NCI-H1436 (cell line): Measurements from ENCODE around the gene DDX25.
"Not testable (repeated sequence)": the region's sequence is repeated elsewhere in the genome, so short reads cannot be mapped to it uniquely, and the experiment has no call there.

Experiments used
- DNase-seq: peaks from one replicate; lab custom pipeline; 2025; lab: John Stamatoyannopoulos, UW

Gene DDX25

GRCh38 chr11:125904678-125905077 is 370 bp downstream of the DDX25 start:
- no peak for DNase-seq

DNA sequence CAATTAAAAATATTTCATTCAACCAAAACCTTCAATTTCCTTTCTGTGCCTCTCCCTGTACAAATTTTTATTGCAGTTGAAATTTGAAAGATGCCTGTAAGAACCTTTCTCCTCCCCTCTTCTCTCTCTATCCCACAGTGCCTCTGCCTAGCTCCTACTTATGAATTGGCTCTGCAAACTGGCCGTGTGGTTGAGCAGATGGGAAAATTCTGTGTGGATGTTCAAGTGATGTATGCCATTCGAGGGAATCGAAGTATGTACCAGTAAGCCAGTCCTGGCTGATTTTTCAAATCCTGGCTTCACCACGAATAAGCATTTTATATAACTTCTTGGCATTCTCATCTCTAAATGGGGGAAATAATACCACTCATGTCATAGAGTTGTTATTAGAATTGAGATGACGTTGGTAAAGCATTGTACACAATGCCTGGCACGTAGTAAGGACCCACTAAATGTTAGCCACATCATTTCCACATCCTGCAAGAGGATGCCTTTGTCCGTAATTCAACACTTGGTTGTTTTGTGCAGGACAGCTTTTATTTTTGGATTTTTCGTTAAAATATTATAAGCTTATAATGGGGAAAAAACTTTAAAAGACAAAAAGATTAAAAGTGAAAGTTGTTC is 6.0 kb downstream of the DDX25 start:
- no peak for DNase-seq

DNA sequence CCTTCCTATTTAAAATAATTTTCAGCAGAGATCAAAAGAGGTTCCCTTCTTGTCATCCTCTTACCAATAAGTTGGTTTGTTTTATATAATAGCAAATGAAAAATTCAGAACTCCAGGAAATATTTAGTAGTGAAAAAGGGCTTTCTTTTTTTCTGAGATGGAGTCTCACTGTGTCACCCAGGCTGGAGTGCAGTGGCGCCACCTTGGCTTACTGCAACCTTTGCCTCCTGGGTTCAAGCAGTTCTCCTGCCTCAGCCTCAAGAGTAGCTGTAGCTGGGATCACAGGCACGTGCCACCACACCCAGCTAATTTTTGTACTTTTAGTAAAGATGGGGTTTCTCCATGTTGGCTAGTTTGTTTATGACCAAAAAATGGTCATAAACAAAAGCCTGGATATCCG is 10.3 kb downstream of the DDX25 start:
- not testable (repeated sequence) for DNase-seq

GRCh38 chr11:125916683-125917347 is 12.5 kb downstream of the DDX25 start:
- DNase-seq, result no peak

DNA sequence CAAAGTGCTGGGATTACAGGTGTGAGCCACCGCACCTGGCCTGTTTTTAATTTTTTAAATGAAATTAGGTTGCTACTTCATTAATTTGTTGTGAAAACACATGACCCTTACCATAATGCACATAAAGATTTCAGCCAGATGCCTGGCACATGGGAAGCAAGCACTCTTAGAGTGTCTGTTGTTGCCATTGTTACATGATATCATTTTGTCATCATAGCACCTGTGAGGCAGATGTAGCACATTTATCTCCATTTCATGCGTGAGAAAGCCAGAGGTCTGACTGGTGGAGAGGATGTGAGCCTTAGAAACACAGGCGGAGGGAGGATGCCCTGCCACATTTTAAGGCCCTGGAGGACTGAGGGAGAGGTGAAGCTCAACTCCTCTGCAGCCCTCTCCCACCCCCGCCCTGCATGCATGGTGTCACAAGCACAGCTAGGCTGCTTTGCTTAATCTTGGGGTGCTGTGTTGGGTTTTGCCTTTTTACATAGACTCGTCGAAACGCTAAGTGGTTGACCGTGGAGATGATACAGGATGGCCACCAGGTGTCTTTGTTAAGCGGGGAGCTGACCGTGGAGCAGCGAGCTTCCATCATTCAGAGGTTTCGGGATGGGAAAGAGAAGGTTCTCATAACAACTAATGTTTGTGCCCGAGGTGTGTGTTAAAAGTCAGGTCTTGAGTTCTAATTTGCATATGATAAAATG is 14.0 kb downstream of the DDX25 start:
- no peak for DNase-seq

GRCh38 chr11:125921042-125921441 is 16.7 kb downstream of the DDX25 start:
- DNase-seq, result no peak

DNA sequence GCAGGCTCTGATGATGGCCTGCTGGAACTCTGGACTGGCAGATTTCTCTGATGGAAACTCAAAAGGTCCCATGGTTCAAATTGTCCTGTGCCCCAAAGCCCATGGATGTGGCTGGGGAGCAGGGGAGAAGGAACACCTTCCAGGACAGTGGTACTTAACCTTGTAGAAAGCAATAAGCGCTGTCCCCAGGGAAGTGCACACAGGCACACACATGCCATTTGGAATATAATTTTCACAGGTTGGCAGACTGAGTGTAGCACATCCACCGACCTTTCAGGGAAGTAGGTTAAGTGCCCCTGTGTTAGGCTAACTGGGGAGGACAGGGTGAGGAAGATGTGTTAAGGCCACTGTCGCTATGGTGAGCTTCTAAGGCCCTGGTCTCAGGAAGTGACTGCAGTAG is 17.8 kb downstream of the DDX25 start:
- DNase-seq, result no peak

DNA sequence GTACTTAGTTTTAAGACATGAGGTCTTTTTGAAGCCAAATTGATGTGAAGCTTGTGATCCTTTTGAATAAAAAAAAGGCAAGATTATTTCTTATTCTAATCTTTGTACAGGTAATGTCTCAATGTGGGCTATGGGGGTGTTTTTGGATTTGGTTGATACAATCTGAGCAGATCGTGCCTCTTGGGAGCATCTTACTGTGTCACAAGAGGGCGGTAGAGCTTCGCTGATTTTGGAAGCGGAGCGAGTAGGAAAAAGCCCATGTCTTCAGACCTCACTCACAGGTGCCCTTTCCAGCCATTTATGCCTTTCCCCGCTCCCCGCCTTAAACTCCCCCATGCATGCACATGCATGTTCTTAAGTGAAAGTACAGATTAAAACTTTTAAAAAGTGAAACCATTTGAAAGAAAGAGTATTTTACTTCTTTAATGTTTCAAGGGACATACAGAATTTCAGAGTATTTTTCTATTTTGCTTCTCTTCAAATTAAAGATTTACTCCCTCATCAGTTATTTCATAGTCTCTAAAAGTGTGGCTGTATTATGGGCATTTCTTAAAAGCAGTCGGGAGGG is 18.8 kb downstream of the DDX25 start:
- DNase-seq, result peak; percentile 73

DNA sequence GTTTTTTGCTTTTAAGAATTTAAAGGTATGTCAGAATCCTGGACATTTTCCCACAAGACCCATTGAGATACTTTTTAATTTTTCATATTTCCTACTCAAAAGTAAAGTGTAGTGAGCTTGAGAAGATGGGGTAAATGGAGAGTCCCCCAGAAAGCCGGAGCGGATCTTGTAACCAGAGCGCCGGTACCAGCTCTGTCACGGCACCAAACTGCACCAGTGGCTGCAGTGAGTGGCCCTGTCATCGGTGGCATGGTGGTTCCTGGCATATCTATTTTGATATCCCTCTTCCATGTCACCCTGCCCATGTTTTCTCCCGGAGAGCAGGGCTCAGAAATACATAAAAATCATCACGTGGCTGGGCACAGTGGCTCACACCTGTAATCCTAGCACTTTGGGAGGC is 19.3 kb downstream of the DDX25 start:
- no peak for DNase-seq

DNA sequence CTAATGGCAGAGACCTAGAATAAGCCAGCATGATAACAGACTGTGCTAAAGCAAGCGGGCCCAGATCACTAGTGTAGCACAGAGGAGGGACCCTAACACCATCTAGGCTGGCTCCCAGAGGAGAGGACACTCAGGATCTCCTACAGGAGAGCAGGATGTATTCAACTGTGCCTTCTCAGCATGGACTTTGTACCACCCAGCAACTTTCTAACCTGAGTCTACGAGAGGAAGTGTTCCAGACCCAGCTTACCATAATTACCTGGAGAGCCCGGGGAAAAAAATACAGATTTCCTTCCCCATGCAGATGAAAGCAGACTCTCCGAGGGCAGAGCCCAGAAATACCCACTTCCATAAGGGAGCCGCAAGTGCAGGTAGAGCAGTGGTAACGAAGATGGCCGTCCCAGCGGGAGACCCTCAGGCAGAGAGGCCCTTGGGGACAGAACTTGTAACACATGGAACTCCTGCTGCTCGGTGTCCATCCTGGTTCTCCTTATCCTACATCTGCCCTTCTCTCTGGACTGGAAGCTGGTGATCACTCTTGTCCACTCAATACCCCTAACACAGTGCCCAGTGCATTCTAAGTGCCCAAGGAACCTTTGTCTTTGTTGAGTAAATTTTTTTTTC is 20.2 kb downstream of the DDX25 start:
- DNase-seq, result no peak

DNA sequence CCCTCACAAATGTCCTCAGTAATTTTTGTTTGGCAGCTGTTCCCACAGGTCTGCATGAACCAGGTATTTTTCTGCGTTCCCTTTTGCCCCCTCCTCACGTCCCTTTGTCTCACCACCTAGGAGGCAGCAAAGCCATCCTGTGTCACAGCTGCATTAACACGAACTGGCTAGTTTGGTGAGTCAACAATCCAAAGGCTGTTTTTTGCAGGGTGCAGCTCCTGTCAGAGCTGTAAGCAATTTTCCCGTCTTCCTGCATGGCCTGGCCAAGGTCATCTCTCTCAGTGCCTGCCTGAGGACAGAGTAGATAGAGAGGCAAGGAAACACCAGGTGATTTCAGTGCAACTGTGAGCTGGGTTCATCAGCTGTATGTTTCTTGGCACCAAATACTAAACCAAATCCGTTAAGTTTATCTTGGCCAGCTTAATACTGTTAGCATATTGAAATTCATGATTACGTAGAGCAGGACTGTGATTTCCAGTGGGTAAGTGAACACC is 21.0 kb downstream of the DDX25 start:
- no peak for DNase-seq

DNA sequence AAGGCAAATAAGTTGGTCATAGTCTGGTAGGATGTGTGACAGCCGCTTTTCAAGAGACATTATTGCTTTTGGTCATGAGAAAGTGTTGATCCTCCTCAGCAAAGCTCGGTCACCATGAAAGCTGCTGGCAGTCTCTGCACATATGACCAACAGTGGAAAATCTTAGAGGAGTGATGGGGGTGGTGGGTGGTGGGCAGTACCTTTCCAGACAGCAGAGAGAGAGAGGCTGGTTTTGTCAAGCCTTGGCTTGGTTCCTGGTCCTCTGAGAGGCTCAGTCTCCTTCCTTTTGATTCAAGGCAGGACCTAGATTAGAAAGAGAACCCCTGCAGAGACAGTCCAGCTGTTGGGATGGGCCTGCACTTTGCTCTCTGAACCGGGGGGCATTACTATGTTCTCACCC is 21.5 kb downstream of the DDX25 start:
- no peak for DNase-seq

- DNase-seq, result no peak
Observed at GRCh38 chr11:125926682-125927081, 22.4 kb downstream of the DDX25 start.

DNA sequence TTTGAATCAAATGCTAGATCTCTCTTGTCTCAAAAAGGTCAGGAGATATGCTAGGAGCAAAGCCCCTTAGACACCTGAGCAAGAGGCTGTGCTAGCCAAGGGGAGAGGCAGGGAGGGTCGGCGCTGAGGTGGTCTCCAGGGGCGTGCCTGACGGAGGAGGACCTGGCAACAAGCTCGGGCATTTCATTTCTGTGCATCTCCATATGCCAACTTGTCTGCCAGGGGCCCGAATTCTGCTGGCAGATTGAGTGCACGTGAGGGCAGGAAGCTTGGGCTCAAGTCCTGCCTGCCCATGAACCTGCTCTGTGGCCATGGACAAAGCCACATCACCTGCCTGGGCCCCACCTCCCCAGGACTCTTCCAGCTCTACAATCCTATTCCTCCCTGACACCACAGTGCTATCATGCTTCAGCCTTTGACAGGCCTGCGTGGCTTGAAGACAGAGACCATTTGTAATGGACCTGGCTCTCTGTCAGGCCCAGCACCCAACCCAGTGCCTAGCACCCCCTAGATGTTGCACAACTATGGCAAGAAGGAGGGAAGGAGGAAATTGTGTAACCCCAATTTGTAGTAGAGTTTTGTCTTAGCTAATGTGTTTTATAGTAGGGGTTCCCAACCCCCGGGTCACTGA is 25.3 kb downstream of the DDX25 start:
- no peak for DNase-seq

- DNase-seq, result no peak
Observed at GRCh38 chr11:125930076-125930450, 25.8 kb downstream of the DDX25 start.

- DNase-seq, result no peak
Observed at GRCh38 chr11:125931116-125931515, 26.8 kb downstream of the DDX25 start.

DNA sequence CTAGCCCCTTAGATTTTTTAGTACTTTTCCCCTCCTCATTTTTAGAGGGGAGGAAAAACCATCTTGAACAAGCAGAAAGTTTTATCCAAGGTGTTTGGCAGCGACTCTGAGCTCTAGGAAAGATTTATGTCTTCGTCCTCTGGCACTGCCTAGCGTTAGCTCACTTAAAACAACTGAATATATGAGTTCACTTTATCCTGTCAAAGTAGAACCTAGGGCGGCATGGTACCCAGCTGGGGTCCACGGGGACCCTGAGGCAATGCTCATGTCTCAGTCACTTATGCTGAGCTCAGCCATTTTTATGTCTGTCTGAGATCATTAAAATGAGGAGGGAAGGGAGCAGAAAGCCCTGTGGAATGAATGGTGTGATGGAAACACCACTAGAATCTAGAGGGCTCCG is 27.4 kb downstream of the DDX25 start:
- no peak for DNase-seq

DNA sequence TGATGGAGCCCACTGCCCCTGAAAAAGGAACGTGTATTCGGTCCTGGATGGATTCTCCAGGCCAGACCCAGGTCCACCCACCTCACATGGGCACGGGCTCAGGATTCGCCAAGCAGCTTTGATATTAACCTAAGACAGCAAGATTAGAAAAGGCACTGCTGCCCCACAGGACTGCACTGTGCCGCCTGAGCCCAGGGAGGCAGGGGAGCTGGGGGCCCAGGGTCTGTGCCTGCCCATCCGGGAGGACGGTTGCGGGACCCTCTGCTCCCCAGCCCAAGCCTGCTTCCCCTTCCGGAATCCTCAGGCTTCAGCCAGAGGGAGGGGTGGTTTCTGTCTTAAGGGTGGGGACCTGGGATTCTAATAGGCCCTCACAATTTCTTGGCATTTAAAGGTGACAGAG is 28.0 kb downstream of the DDX25 start:
- no peak for DNase-seq

DNA sequence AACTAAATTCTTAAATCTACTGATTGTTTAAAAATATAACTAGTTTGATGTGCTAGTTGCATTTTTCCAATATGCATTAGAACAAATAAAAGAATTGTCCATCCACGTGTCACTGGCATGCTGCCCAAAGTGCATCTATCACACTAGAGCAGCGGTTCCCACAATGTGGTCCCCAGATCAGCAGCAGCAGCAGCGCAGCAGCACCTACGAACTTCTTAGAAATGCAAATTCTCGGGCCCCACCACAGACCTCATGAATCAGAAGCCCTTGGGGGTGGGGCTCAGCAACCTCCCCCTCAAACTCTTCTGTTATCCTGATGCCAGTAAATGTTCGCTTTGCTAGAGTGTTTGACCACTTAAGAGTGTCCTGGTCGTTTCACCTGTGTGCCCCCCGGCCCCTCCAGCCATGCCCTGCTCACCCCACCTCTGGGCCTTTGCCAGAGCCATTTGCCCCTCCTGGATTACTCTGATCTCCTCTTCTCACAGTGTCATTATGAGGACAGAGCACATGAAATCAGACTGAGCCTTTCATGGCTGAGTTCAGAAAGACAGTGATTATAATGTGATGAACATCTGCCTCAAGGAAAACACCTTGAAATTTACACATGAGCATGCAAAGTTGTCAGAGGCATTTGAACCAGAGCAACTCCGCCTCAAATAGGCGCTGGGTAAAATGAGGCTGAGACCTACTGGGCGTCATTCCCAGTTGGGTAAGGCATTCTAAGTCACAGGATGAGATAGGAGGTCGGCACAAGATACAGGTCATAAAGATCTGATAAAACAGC is 28.9 kb downstream of the DDX25 start:
- no peak for DNase-seq

- no peak for DNase-seq
Observed at GRCh38 chr11:125934473-125934872, 30.2 kb downstream of the DDX25 start.

GRCh38 chr11:125935056-125935455 is 30.7 kb downstream of the DDX25 start:
- DNase-seq, result no peak
